Measurements from ENCODE around the gene LRRC8E. TPM values are rescaled to one million over a fixed set of nuclear protein-coding genes. Genes with fewer than 3 reads are reported as not detected.

The LRRC8E gene
- total and polyA plus RNA-seq, 10 of the 15 experiments (the other 5 are each of a cell fraction or from before 2014, with no cell fraction given) = 0.04 to 0.32 (median 0.25) TPM; not detected in 7

GRCh38 chr19:7928334-7928706 lies 40.0 kb downstream of the LRRC8E start:
- CTCF ChIA-PET = interaction anchor here (1.0 to 4.4 kb wide), 3 partner anchors 10 to 26 kb away, joined by 3 to 44 read pairs (median 8); partner anchors contain the start of genes MAP2K7 and TIMM44
- intact Hi-C loops (cut with micrococcal nuclease; ENCODE audit: unreplicated experiment) = no loop called here
- no peaks in the 10 kb centered on the region; the same call in 1 of the 2 replicates for H4K20me1 ChIP-seq (ENCODE audit: control insufficient read depth, insufficient read depth)
- TSS peak; percentile 51 for BruUV-seq (replicated peaks)
- H3K9me3 ChIP-seq (replicated peaks; ENCODE audit: control insufficient read depth, insufficient read depth, low read length) = no peaks in the 10 kb centered on the region
- DNase-seq (ENCODE audit: low read depth, low spot score) (no peak), FAIRE-seq (no peak), ATAC-seq (no peak)
- no peak overlapping the region for H3K4me2 ChIP-seq (ENCODE audit: control insufficient read depth, insufficient read depth)
- POLR2A ChIA-PET = interaction anchor here (0.5 to 0.6 kb wide), 2 partner anchors 18 to 46 kb away, joined by 3 read pairs; no protein-coding TSS in a partner anchor
- no peaks in the 10 kb centered on the region for H3K79me2 ChIP-seq (ENCODE audit: control insufficient read depth, insufficient read depth, low read length)
- no peak overlapping the region for H3K4me3 ChIP-seq
- H3K36me3 ChIP-seq (ENCODE audit: control insufficient read depth in 2 of 2, insufficient read depth in 2 of 2, low read length in 1 of 2) = peaks cover 7 to 27% of the 10 kb centered on the region in 2 experiments; a peak in 3 of 4 replicates
- RAD21 ChIA-PET (ENCODE audit: unreplicated experiment) = interaction anchor here (1.0 to 2.2 kb wide), 3 partner anchors 9 to 360 kb away, joined by 4 to 11 read pairs (median 5); partner anchors contain the start of genes SNAPC2 and TIMM44
- WGBS (ENCODE audit: insufficient coverage, insufficient replicate concordance, low lambda C conversion rate, missing lambda C conversion rate) = 99% methylated on average over 9 of the region's 9 CpGs
- H3K4me1 ChIP-seq (ENCODE audit: control insufficient read depth, insufficient read depth, low read length) = no peaks in the 10 kb centered on the region; the same call in 1 of the 2 replicates
- no peak overlapping the region for H3K9ac ChIP-seq (ENCODE audit: control insufficient read depth, insufficient read depth, low read length)
- SMC1A ChIA-PET (ENCODE audit: uncharacterized antibody, unreplicated experiment) = interaction anchor here (2.2 kb wide), 1 partner anchor 16 kb away, joined by 10 read pairs; the partner anchor contains the start of gene TIMM44
- no peak overlapping the region for H3K27ac ChIP-seq (ENCODE audit: control insufficient read depth, insufficient read depth)
- in situ Hi-C loops (cut with MboI) = no loop called here
- no peak overlapping the region for H2AFZ ChIP-seq (ENCODE audit: control insufficient read depth, low read depth, low read length)
- no peaks in the 10 kb centered on the region for H3K27me3 ChIP-seq (replicated peaks in 1 of 2; ENCODE audit: control insufficient read depth in 2 of 2, insufficient read depth in 2 of 2, low read length in 1 of 2)
- no peak for TF ChIP-seq YBX1 (IDR thresholded peaks at IDR 0.05)
- TF ChIP-seq CREM (IDR thresholded peaks at IDR 0.05; ENCODE audit: low read depth) = no peak
- no peak for TF ChIP-seq SUZ12 (IDR thresholded peaks at IDR 0.05; ENCODE audit: unreplicated experiment)

DNA sequence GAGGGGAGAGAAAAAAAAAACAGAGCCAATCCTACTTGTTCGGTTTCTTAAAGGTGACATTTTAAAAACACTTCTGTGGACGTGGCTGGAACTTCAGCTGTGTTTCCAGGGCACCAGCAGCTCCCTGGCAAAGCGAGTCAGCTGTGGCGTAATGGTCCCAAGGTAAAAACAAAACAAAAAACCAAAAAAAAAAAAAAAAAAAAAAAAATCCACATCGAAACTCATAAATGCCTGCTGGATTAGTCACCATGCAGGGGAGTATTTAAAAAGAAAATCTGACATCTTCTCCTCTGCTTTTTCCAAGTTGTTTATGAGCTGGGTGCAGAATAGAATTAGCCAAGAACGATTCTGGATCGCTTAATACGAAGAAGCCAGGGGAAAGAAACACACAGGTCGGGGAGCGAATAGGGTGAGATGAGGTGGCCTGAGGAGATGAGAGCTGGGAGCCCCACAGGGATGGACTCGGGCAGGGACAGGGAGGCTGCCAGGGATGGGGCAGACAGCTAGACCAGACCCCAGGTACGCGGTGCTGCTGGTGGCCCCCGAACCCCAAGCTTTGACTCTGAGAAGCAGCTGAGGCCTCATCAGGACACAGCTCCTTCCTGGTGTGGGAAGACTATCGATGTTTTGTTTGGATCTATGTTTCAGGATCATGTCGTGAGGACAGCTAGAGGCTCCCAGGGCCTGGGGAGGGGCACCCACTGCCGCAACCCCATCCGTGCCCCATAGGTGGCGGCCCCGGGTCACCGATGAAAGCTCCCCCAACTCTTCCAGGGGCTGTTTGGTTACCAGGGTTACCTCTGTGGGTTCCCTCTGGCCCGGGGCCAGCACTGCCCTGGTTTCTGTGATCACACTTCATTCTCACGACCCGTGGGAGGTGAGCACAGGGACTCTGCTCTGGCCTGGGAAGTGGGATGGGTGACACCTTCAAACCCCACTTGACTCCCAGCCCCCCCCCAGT lies 40.7 kb downstream of the LRRC8E start:
- Histone ChIP-seq H4K20me1 (ENCODE audit: control insufficient read depth, insufficient read depth) (no peaks in the 10 kb centered on the region; the same call in 1 of the 2 replicates), H3K4me1 (ENCODE audit: control insufficient read depth, insufficient read depth, low read length) (no peaks in the 10 kb centered on the region; the same call in 1 of the 2 replicates), H3K9me3 (replicated peaks; ENCODE audit: control insufficient read depth, insufficient read depth, low read length) (no peaks in the 10 kb centered on the region), H3K79me2 (ENCODE audit: control insufficient read depth, insufficient read depth, low read length) (no peaks in the 10 kb centered on the region), H3K27me3 (replicated peaks in 1 of 2; ENCODE audit: control insufficient read depth in 2 of 2, insufficient read depth in 2 of 2, low read length in 1 of 2) (no peaks in the 10 kb centered on the region), H2AFZ (ENCODE audit: control insufficient read depth, low read depth, low read length) (no peak overlapping the region), H3K36me3 (ENCODE audit: control insufficient read depth in 2 of 2, insufficient read depth in 2 of 2, low read length in 1 of 2) (peaks cover 7 to 33% of the 10 kb centered on the region in 2 experiments; a peak in 3 of 4 replicates), H3K9ac (ENCODE audit: control insufficient read depth, insufficient read depth, low read length) (no peak overlapping the region), H3K27ac (ENCODE audit: control insufficient read depth, insufficient read depth) (no peak overlapping the region), H3K4me2 (ENCODE audit: control insufficient read depth, insufficient read depth) (no peak overlapping the region), H3K4me3 (no peak overlapping the region)
- POLR2A ChIA-PET = interaction anchor here (0.5 to 1.7 kb wide), 5 partner anchors 8 to 388 kb away, joined by 3 to 6 read pairs (median 4); partner anchors contain the start of gene TIMM44
- FAIRE-seq (no peak), ATAC-seq (peak; percentile 67), DNase-seq (ENCODE audit: low read depth, low spot score) (no peak)
- no TSS peak for BruUV-seq (replicated peaks)
- CTCF ChIA-PET = interaction anchor here (0.6 to 4.4 kb wide), 12 partner anchors 9 to 305 kb away, joined by 3 to 44 read pairs (median 4); partner anchors contain the start of genes MAP2K7, TIMM44 and TRAPPC5
- RAD21 ChIA-PET (ENCODE audit: unreplicated experiment) = interaction anchor here (0.7 to 2.2 kb wide), 5 partner anchors 9 to 361 kb away, joined by 3 to 11 read pairs (median 5); partner anchors contain the start of genes SNAPC2, STXBP2 and TIMM44
- 83% methylated on average over 23 of the region's 24 CpGs for WGBS (ENCODE audit: insufficient coverage, insufficient replicate concordance, low lambda C conversion rate, missing lambda C conversion rate)
- intact Hi-C loops (cut with micrococcal nuclease; ENCODE audit: unreplicated experiment) = no loop called here
- in situ Hi-C loops (cut with MboI) = no loop called here
- SMC1A ChIA-PET (ENCODE audit: uncharacterized antibody, unreplicated experiment) = interaction anchor here (1.1 to 2.2 kb wide), 3 partner anchors 13 to 67 kb away, joined by 3 to 10 read pairs (median 4); partner anchors contain the start of gene TIMM44
- TF ChIP-seq NFXL1 (IDR thresholded peaks at IDR 0.05; ENCODE audit: borderline replicate concordance) (no peak), ATF7 (IDR thresholded peaks at IDR 0.05; ENCODE audit: low read depth) (no peak), ESRRA (IDR thresholded peaks at IDR 0.05; ENCODE audit: low read length) (no peak), FOXK2 (IDR thresholded peaks at IDR 0.05) (no peak), ZNF592 (IDR thresholded peaks at IDR 0.05) (no peak), GABPA (IDR thresholded peaks at IDR 0.05; ENCODE audit: low read depth) (no peak)
